A204.1 (cell line): ENCODE measurements around the gene HABP4.

ENCODE experiments used
- FAIRE-seq: peaks from 2 replicates; lab custom pipeline; 2012; peaks lifted over from hg19 to GRCh38; lab: Jason Lieb, UNC

The HABP4 gene

DNA sequence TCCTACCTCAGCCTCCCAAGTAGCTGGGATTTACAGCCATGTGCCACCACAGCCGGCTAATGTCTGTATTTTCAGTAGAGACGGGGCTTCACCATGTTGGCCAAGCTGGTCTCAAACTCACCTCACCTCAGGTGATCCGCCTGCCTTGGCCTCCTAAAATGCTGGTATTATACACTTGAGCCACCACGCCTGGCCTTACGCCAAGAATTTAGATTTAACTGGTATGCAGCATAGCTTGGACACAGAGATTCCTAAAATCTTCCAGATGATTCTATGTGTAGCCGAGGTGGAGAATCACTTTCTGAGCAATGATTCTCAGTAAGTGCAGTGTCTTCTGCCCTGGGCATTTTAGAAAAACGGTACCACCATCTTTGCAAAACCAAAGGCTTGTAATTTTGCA is 74.1 kb downstream of the HABP4 start:
- no peak for FAIRE-seq

GRCh38 chr9:96524764-96525163 is 74.8 kb downstream of the HABP4 start:
- no peak for FAIRE-seq

DNA sequence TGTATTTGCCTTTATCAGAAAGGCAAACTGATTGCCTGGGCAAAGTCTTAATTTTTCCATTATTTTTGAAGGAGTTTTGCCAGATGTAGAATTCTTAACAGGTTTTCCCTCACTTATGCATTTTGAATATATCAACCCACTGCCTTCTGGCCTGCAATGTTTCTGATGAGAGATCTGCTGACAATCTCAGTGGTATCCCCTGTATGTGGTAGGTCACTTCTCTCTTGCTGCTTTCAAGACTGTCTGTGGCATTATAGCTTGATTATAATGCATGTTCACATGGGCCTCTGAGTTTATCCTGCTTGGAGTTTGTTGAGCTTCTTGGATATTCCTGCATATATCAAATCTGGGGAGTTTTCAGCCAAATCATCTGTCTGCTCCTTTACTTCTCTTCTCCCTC is 82.2 kb downstream of the HABP4 start:
- FAIRE-seq, result no peak

DNA sequence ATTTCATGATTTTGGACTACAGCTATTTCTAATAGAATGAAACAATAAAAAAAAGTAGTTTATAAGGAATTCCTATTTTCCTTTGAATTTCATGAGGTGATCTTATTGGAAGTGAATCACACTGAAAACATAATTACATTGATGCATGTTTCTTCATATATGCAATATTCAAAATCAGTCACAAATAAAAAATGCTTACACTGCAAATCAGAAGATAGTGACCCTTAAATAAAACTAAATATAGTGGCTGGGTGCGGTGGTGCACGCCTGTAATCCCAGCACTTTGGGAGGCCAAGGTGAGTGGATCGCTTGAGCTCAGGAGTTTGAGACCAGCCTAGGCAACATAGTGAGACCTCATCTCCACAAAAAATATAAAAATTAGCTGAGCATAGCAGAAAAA is 90.1 kb downstream of the HABP4 start:
- no peak for FAIRE-seq
